ENCODE results near the gene NT5DC1.

NT5DC1 gene

DNA sequence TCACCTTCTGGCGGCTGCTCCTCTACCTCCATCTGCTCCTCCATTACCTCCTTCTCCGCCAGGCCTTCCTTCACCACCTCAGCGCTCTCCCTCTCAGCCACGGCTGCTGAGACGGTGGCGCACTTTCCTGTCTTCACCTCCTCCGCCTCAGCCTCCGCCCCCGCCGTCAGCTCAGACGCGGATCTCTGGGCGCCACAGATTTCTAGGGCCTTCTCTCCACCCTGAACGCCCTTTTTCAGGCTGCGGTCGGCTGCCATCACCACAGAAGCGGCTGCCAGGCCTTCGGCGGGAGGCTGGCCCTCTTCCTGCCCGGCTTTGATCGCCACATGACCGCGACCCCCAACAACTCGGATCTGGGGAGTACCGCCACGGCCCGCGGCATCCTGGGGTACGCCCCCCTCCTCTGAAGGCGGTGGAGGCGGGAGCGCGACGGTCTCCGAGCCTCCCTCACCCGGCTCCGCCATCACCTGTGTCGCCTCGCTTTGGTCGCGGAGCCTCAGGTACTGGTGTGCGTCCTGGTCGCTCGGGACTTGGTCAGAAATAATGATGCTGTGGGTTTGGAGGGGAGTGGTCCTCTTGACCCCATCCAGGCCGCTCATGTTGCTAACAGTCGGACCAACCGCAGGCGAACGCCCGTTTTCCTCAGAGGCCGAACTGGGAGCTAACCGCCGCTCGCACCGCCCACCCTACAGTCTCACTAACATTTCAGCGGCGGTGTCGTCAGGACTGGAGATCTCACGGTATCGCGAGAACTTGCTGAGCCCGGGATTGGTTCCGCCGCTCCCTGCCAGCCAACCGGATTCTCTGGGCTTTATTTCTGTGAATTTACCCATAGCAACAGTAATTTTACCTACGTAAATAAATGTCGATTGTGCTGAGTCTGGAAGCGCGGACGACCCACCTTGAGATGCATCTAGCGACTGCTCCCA is 178.8 kb downstream of the NT5DC1 start, which contains the start of gene TSPYL1 (continued):
- TF ChIP-seq HOXC10 (CRISPR knock-in tag; IDR thresholded peaks at IDR 0.05) (0 out of 2 replicates have a peak, but pooled peaks have one; percentile 34), ZBTB17 (tag by site-specific recombination; IDR thresholded peaks at IDR 0.05) (peak; percentile 55)

DNA sequence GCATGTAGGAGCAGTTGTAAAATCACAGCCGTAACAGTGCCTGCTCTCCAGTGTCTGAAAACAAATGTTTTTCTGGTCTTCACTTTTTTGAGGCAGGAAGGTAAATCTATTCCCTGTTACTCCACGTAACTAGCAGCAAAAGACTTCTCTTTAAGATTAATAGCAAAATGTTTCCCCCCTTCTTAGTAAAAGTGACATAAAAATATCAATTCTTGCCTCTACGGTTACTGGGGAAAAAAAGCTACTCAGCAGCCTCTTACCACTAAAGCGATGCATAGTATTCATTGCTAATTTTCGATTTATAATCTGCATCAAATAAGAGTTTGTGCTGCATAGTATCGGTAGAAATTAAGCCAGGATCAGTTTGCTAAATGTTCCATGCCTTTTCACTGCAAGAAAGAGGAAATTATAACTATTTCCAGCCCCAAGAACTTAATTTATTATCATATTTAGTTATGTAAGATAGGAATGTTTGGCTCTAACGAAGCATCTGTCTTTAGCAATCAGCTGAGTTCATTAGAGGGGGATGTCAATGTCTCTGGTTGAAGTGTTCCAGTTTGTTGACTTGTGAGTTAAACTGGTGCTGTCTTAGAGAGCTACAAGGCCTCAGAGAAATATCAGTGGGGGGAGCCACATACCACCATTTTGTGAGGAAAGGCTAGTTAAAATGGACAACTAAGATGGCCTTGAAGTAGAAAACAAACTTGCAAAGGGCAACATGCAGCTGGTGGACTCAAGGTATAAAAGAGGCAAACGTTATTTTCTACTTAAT is 179.7 kb downstream of the NT5DC1 start:
- POLR2A ChIA-PET: interaction anchor here (0.6 to 4.7 kb wide), 16 partner anchors 10 to 336 kb away, joined by 3 to 31 read pairs (median 4); partner anchors contain the start of genes DSE, FRK, RSPH4A and RWDD1
- TF ChIP-seq, protein P1, sequence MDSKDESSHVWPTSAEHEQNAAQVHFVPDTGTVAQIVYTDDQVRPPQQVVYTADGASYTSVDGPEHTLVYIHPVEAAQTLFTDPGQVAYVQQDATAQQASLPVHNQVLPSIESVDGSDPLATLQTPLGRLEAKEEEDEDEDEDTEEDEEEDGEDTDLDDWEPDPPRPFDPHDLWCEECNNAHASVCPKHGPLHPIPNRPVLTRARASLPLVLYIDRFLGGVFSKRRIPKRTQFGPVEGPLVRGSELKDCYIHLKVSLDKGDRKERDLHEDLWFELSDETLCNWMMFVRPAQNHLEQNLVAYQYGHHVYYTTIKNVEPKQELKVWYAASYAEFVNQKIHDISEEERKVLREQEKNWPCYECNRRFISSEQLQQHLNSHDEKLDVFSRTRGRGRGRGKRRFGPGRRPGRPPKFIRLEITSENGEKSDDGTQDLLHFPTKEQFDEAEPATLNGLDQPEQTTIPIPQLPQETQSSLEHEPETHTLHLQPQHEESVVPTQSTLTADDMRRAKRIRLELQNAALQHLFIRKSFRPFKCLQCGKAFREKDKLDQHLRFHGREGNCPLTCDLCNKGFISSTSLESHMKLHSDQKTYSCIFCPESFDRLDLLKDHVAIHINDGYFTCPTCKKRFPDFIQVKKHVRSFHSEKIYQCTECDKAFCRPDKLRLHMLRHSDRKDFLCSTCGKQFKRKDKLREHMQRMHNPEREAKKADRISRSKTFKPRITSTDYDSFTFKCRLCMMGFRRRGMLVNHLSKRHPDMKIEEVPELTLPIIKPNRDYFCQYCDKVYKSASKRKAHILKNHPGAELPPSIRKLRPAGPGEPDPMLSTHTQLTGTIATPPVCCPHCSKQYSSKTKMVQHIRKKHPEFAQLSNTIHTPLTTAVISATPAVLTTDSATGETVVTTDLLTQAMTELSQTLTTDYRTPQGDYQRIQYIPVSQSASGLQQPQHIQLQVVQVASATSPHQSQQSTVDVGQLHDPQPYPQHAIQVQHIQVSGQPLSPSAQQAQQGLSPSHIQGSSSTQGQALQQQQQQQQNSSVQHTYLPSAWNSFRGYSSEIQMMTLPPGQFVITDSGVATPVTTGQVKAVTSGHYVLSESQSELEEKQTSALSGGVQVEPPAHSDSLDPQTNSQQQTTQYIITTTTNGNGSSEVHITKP (tag by site-specific recombination; IDR thresholded peaks at IDR 0.05): peak; percentile 41; the same call in 1 of the 2 replicates
- TF ChIP-seq PRDM1 (tag by site-specific recombination; IDR thresholded peaks at IDR 0.05): peak; percentile 22; the same call in 1 of the 2 replicates
- TF ChIP-seq, protein P2, sequence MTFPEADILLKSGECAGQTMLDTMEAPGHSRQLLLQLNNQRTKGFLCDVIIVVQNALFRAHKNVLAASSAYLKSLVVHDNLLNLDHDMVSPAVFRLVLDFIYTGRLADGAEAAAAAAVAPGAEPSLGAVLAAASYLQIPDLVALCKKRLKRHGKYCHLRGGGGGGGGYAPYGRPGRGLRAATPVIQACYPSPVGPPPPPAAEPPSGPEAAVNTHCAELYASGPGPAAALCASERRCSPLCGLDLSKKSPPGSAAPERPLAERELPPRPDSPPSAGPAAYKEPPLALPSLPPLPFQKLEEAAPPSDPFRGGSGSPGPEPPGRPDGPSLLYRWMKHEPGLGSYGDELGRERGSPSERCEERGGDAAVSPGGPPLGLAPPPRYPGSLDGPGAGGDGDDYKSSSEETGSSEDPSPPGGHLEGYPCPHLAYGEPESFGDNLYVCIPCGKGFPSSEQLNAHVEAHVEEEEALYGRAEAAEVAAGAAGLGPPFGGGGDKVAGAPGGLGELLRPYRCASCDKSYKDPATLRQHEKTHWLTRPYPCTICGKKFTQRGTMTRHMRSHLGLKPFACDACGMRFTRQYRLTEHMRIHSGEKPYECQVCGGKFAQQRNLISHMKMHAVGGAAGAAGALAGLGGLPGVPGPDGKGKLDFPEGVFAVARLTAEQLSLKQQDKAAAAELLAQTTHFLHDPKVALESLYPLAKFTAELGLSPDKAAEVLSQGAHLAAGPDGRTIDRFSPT (tag by site-specific recombination; IDR thresholded peaks at IDR 0.05): no peak
- peak; percentile 73 for TF ChIP-seq YY1 (tag by site-specific recombination; IDR thresholded peaks at IDR 0.05)
- peak; percentile 65; the same call in 1 of the 2 replicates for TF ChIP-seq YY2 (tag by site-specific recombination; IDR thresholded peaks at IDR 0.05)
- TF ChIP-seq ZNF626 (tag by site-specific recombination; IDR thresholded peaks at IDR 0.05): peak; percentile 27; the same call in 1 of the 2 replicates
- TF ChIP-seq, protein P3, sequence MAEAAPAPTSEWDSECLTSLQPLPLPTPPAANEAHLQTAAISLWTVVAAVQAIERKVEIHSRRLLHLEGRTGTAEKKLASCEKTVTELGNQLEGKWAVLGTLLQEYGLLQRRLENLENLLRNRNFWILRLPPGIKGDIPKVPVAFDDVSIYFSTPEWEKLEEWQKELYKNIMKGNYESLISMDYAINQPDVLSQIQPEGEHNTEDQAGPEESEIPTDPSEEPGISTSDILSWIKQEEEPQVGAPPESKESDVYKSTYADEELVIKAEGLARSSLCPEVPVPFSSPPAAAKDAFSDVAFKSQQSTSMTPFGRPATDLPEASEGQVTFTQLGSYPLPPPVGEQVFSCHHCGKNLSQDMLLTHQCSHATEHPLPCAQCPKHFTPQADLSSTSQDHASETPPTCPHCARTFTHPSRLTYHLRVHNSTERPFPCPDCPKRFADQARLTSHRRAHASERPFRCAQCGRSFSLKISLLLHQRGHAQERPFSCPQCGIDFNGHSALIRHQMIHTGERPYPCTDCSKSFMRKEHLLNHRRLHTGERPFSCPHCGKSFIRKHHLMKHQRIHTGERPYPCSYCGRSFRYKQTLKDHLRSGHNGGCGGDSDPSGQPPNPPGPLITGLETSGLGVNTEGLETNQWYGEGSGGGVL (tag by site-specific recombination; IDR thresholded peaks at IDR 0.05): 0 out of 2 replicates have a peak, but pooled peaks have one; percentile 13
- no peak for TF ChIP-seq ZNF121 (tag by site-specific recombination; IDR thresholded peaks at IDR 0.05)
- TF ChIP-seq HOXD13 (CRISPR knock-in tag; IDR thresholded peaks at IDR 0.05; ENCODE audit: borderline replicate concordance): no peak
- TF ChIP-seq ZNF335 (tag by site-specific recombination; conservative IDR thresholded peaks at IDR 0.05): 0 out of 2 replicates have a peak, but pooled peaks have one; percentile 29
- H3K27ac ChIP-seq (ENCODE audit: extremely low read depth, low read depth, low read length): peak overlapping the region; percentile 94

More for the DNA sequence above, 179.7 kb downstream of the NT5DC1 start:
- Histone ChIP-seq H3K9me3 (ENCODE audit: control insufficient read depth, insufficient read depth, low read depth, low read length) (no peaks in the 10 kb centered on the region), H3K4me3 (ENCODE audit: low read depth, low read length) (peak overlapping the region; percentile 97), H3K36me3 (ENCODE audit: control insufficient read depth in 2 of 2, insufficient read depth in 1 of 2, low read length in 2 of 2) (peaks cover 6 to 29% of the 10 kb centered on the region in 2 experiments; a peak in 2 of 3 replicates), H3K4me1 (ENCODE audit: control insufficient read depth, insufficient read depth, low read length) (peaks cover 4% of the 10 kb centered on the region; the same call in 1 of the 2 replicates)
- CTCF ChIA-PET: interaction anchor here (0.5 to 5.4 kb wide), 16 partner anchors 9 to 387 kb away, joined by 3 to 78 read pairs (median 4); partner anchors contain the start of gene CALHM5
